HT1080 (cell line): Measurements from ENCODE around the gene ABI3. TPM values are rescaled to one million over a fixed set of nuclear protein-coding genes. Genes with fewer than 3 reads are reported as not detected.
"Not testable (repeated sequence)": the region's sequence is repeated elsewhere in the genome, so short reads cannot be mapped to it uniquely, and the experiment has no call there.

ENCODE experiments used
- DNase-seq: peaks from one replicate; pipeline ENCODE4 v3.0.0-alpha.2; 2015; ENCODE audit warnings: low read depth
- polyA plus RNA-seq, 2 experiments: library from polyadenylated mRNA; depleted of rRNA; stranded (reverse); fragments of >200 nt; gene quantifications; 2 replicates each; pipeline ENCODE4 v1.2.3, GENCODE V29; 2015
- total RNA-seq: library from RNA; depleted of rRNA; stranded (reverse); fragments of >200 nt; shearing (Covaris generic); gene quantifications from 2 replicates; pipeline ENCODE4 v1.2.3, GENCODE V29; 2014; rRNA removed

Gene ABI3
- 10.3 and 13.7 TPM in 2 replicates for total RNA-seq
- 0.85 and 0.91 TPM in 2 replicates for polyA plus RNA-seq (2015; cell fraction: cytosol; rRNA removed)
- 0.06 and 0.57 TPM in 2 replicates for polyA plus RNA-seq (2015; cell fraction: nucleus; rRNA removed)

GRCh38 chr17:49210158-49211029 lies at the start of gene ABI3, which contains the start of gene GNGT2:
Gene ABI3 (plus strand): TSS chr17:49210707. CDS start chr17:49210725, 18 bp downstream.
Gene GNGT2 (minus strand): TSS chr17:49210574. CDS start chr17:49207422, 3,152 bp downstream.
- peak; percentile 88 for DNase-seq

- DNase-seq, result no peak
Measured at GRCh38 chr17:49162866-49163265, 47.6 kb upstream of the ABI3 start.

GRCh38 chr17:49165143-49165542 lies 45.4 kb upstream of the ABI3 start:
- no peak for DNase-seq

- no peak for DNase-seq
Measured at GRCh38 chr17:49168706-49169105, 41.8 kb upstream of the ABI3 start.

- no peak for DNase-seq
Measured at GRCh38 chr17:49170216-49170615, 40.3 kb upstream of the ABI3 start.

- DNase-seq, result not testable (repeated sequence)
Measured at GRCh38 chr17:49170711-49171110, 39.8 kb upstream of the ABI3 start.

- not testable (repeated sequence) for DNase-seq
Measured at GRCh38 chr17:49175978-49176377, 34.5 kb upstream of the ABI3 start.

- DNase-seq, result peak; percentile 61
Measured at GRCh38 chr17:49180303-49180702, 30.2 kb upstream of the ABI3 start.

- no peak for DNase-seq
Measured at GRCh38 chr17:49180998-49181635, 29.4 kb upstream of the ABI3 start.

GRCh38 chr17:49183341-49183740 lies 27.2 kb upstream of the ABI3 start:
- no peak for DNase-seq

- DNase-seq, result no peak
Measured at GRCh38 chr17:49183801-49184200, 26.7 kb upstream of the ABI3 start.

- not testable (repeated sequence) for DNase-seq
Measured at GRCh38 chr17:49184522-49184921, 26.0 kb upstream of the ABI3 start.

GRCh38 chr17:49185381-49185780 lies 25.1 kb upstream of the ABI3 start:
- DNase-seq, result not testable (repeated sequence)

GRCh38 chr17:49187301-49187700 lies 23.2 kb upstream of the ABI3 start:
- DNase-seq, result no peak

GRCh38 chr17:49190932-49191331 lies 19.6 kb upstream of the ABI3 start:
- no peak for DNase-seq

GRCh38 chr17:49191409-49191916 lies 19.0 kb upstream of the ABI3 start:
- no peak for DNase-seq

- peak; percentile 90 for DNase-seq
Measured at GRCh38 chr17:49191917-49192741, 18.4 kb upstream of the ABI3 start.

- peak; percentile 66 for DNase-seq
Measured at GRCh38 chr17:49193513-49194296, 16.8 kb upstream of the ABI3 start.

GRCh38 chr17:49194297-49194607 lies 16.3 kb upstream of the ABI3 start:
- no peak for DNase-seq

GRCh38 chr17:49195751-49196150 lies 14.8 kb upstream of the ABI3 start:
- DNase-seq, result no peak
